ENCODE data around the gene DGKQ.
"Not testable (repeated sequence)": the region's sequence is repeated elsewhere in the genome, so short reads cannot be mapped to it uniquely, and the experiment has no call there.

The DGKQ gene

GRCh38 chr4:926538-926937 lies 46.8 kb downstream of the DGKQ start:
- no peak for TF ChIP-seq CTCF (IDR thresholded peaks at IDR 0.05)
- Histone ChIP-seq H3K27ac (no peak overlapping the region), H3K4me3 (no peak overlapping the region), H3K4me1 (peaks cover 0 to 46% (median 30%) of the 10 kb centered on the region in 4 donors), H3K9me3 (no peaks in the 10 kb centered on the region), H3K36me3 (peaks cover 0 to 6% (median 4%) of the 10 kb centered on the region in 3 donors), H3K27me3 (no peaks in the 10 kb centered on the region)
- intact Hi-C loops (cut with DNase I; ENCODE audit: low total_unique reads), result no loop called here
- peak in 1 of 2 donors; percentile 23 for DNase-seq

DNA sequence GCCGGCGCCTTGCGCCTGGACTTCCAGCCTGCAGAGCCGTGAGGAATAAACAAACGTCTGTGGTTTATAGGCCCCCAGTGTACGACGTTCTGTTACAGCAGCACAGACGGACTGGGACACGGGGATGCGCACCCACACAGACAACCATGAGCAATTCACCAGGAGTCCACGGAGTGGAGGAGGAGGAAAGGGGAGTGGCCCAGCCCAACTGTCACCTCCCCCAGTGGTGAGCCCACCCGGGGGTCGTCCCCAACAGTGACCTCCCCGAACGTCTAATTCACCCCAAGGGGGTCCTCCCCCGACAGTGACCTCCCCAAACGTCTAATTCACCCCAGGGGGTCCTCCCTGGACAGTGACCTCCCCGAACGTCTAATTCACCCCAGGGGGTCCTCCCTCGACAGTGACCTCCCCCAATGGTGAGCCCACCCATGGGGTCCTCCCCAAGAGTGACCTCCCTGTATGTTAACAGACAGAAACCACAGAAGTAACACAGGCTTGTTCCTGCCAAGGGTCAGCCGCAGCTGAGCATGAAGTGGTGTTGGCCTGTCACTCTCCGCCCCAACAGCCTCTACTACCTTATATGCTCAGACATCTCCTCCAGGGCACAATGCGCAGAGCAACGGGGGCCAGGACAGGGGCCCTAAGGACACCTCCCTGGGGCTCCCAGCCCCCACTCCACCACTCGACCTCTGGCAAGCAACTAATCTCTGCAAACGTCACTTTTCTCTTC lies 47.4 kb downstream of the DGKQ start:
- Histone ChIP-seq H3K27me3 (no peaks in the 10 kb centered on the region), H3K9me3 (no peaks in the 10 kb centered on the region), H3K36me3 (peaks cover 0 to 6% (median 4%) of the 10 kb centered on the region in 3 donors), H3K4me3 (no peak overlapping the region), H3K27ac (no peak overlapping the region), H3K4me1 (peaks cover 0 to 40% (median 24%) of the 10 kb centered on the region in 4 donors)
- DNase-seq, result peak in 1 of 2 donors; percentile 33
- intact Hi-C loops (cut with DNase I; ENCODE audit: low total_unique reads), result no loop called here
- TF ChIP-seq CTCF (IDR thresholded peaks at IDR 0.05), result no peak

- H3K36me3 ChIP-seq, result peaks cover 0 to 6% (median 4%) of the 10 kb centered on the region in 3 donors
- no peaks in the 10 kb centered on the region for H3K9me3 ChIP-seq
These were observed 48.2 kb downstream of the DGKQ start for GRCh38 chr4:925171-925570.

GRCh38 chr4:924107-925096 lies 49.0 kb downstream of the DGKQ start:
- H3K4me1 ChIP-seq, result peaks cover 0 to 27% (median 12%) of the 10 kb centered on the region in 4 donors
- no peaks in the 10 kb centered on the region for H3K27me3 ChIP-seq
- intact Hi-C loops (cut with DNase I; ENCODE audit: low total_unique reads), result no loop called here
- H3K4me3 ChIP-seq, result no peak overlapping the region
- peak in 1 of 2 donors; percentile 27 for DNase-seq
- TF ChIP-seq CTCF (IDR thresholded peaks at IDR 0.05), result no peak
- no peaks in the 10 kb centered on the region for H3K9me3 ChIP-seq
- peaks cover 0 to 6% (median 4%) of the 10 kb centered on the region in 3 donors for H3K36me3 ChIP-seq
- no peak overlapping the region for H3K27ac ChIP-seq

More at GRCh38 chr4:925171-925570, 48.2 kb downstream of the DGKQ start:
- H3K27ac ChIP-seq, result no peak overlapping the region
- peaks cover 0 to 32% (median 16%) of the 10 kb centered on the region in 4 donors for H3K4me1 ChIP-seq
- intact Hi-C loops (cut with DNase I; ENCODE audit: low total_unique reads), result no loop called here
- TF ChIP-seq CTCF (IDR thresholded peaks at IDR 0.05), result no peak
- peak in 1 of 2 donors; percentile 37 for DNase-seq
- H3K4me3 ChIP-seq, result no peak overlapping the region
- H3K27me3 ChIP-seq, result no peaks in the 10 kb centered on the region

GRCh38 chr4:921830-922331 lies 51.5 kb downstream of the DGKQ start:
- intact Hi-C loops (cut with DNase I; ENCODE audit: low total_unique reads), result no loop called here
- peak in 1 of 2 donors; percentile 29 for DNase-seq
- H3K4me1 ChIP-seq, result peaks cover 0 to 15% (median 4%) of the 10 kb centered on the region in 4 donors
- H3K27me3 ChIP-seq, result no peaks in the 10 kb centered on the region
- H3K9me3 ChIP-seq, result no peaks in the 10 kb centered on the region
- H3K4me3 ChIP-seq, result no peak overlapping the region
- peaks cover 0 to 6% (median 4%) of the 10 kb centered on the region in 3 donors for H3K36me3 ChIP-seq
- TF ChIP-seq CTCF (IDR thresholded peaks at IDR 0.05), result no peak
- H3K27ac ChIP-seq, result no peak overlapping the region

DNA sequence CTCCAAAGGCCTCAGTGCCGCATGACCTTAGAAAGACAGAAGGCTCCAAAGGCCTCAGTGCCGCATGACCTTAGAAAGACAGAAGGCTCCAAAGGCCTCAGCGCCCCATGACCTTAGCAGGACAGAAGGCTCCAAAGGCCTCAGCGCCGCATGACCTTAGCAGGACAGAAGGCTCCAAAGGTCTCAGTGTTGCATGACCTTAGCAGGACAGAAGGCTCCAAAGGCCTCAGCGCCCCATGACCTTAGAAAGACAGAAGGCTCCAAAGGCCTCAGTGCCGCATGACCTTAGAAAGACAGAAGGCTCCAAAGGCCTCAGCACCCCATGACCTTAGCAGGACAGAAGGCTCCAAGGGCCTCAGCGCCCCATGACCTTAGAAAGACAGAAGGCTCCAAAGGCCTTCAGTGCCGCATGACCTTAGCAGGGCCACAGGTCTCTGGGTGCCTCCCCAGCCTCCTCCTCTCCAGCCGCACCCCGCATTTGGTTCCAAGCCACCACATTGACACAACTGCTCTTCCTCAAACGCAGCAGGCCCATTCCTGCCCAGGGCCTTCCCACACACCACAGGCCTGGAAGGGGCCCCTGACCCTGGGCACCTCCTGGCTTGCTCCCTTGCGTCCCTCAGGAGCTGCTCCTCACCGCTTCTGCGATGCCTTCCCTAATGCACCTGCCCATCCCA lies 54.2 kb downstream of the DGKQ start:
- H3K36me3 ChIP-seq; H3K27me3 ChIP-seq; H3K27ac ChIP-seq; intact Hi-C loops (cut with DNase I; ENCODE audit: low total_unique reads); H3K4me3 ChIP-seq; H3K9me3 ChIP-seq: not testable (repeated sequence)
- peaks cover 0 to 12% (median 2%) of the 10 kb centered on the region in 4 donors for H3K4me1 ChIP-seq
- DNase-seq, result peak in 1 of 2 donors; percentile 48

- H3K9me3 ChIP-seq; DNase-seq; H3K4me3 ChIP-seq; H3K27me3 ChIP-seq; H3K27ac ChIP-seq; H3K36me3 ChIP-seq; intact Hi-C loops (cut with DNase I; ENCODE audit: low total_unique reads): not testable (repeated sequence)
- peaks cover 0 to 12% (median 2%) of the 10 kb centered on the region in 4 donors for H3K4me1 ChIP-seq
These were observed 54.8 kb downstream of the DGKQ start for GRCh38 chr4:918591-918990.

All from tibial artery (tissue), 4 donors.